GM10248 (cell line): ENCODE results near the gene FHOD3.

Source experiments
- CTCF ChIA-PET: fragments of 300-600 bp; sonication (Branson Sonifier 250); formaldehyde crosslinking; extraction: SDS; loops from one replicate; lab custom pipeline; 2021; ENCODE audit warnings: antibody characterized with exemption; lab: Yijun Ruan, JAX
- POLR2A ChIA-PET: fragments of 350-650 bp; sonication (Branson Sonifier 250); formaldehyde crosslinking; extraction: SDS; loops from one replicate; lab custom pipeline; 2020; ENCODE audit warnings: antibody characterized with exemption; lab: Yijun Ruan, JAX
- DNase-seq: peaks from one replicate; pipeline ENCODE4 v3.0.0; 2012; ENCODE audit errors: extremely low spot score
- CTCF ChIP-seq: IDR thresholded peaks from 2 replicates; pipeline ENCODE4 v1.5.1; 2012; ENCODE audit warnings: mild to moderate bottlenecking, low read depth; ENCODE audit errors: extremely low read depth, missing control alignments, control extremely low read depth

FHOD3 gene

GRCh38 chr18:36734596-36734995 is 437.1 kb downstream of the FHOD3 start:
- DNase-seq: no peak
- no peak for TF ChIP-seq CTCF
- ChIA-PET CTCF (interaction anchor here (5.0 kb wide), 1 partner anchor 47 kb away, joined by 18 read pairs; no protein-coding TSS in a partner anchor), POLR2A (no interaction called here)

GRCh38 chr18:36735130-36735529 is 437.6 kb downstream of the FHOD3 start:
- ChIA-PET POLR2A (no interaction called here), CTCF (interaction anchor here (5.0 kb wide), 1 partner anchor 47 kb away, joined by 18 read pairs; no protein-coding TSS in a partner anchor)
- no peak for TF ChIP-seq CTCF
- no peak for DNase-seq

GRCh38 chr18:36736094-36736493 is 438.6 kb downstream of the FHOD3 start:
- no peak for DNase-seq
- TF ChIP-seq CTCF: no peak
- ChIA-PET POLR2A (no interaction called here), CTCF (interaction anchor here (5.0 kb wide), 1 partner anchor 48 kb away, joined by 18 read pairs; no protein-coding TSS in a partner anchor)

- no peak for DNase-seq
- POLR2A ChIA-PET: no interaction called here
- CTCF ChIA-PET: interaction anchor here (1.4 kb wide), 1 partner anchor 9 kb away, joined by 4 read pairs; no protein-coding TSS in a partner anchor
- TF ChIP-seq CTCF: no peak
These were observed 439.8 kb downstream of the FHOD3 start for GRCh38 chr18:36737316-36737715.

GRCh38 chr18:36744261-36744876 is 446.9 kb downstream of the FHOD3 start:
- POLR2A ChIA-PET: no interaction called here
- no peak for TF ChIP-seq CTCF
- CTCF ChIA-PET: interaction anchor here (2.3 kb wide), 1 partner anchor 57 kb away, joined by 6 read pairs; no protein-coding TSS in a partner anchor
- no peak for DNase-seq

GRCh38 chr18:36745219-36745975 is 447.9 kb downstream of the FHOD3 start:
- CTCF ChIA-PET: no interaction called here
- TF ChIP-seq CTCF: no peak
- POLR2A ChIA-PET: no interaction called here
- no peak for DNase-seq
